GM12878 (cell line): ENCODE measurements around the gene SRI. TPM values are rescaled to one million over a fixed set of nuclear protein-coding genes. Genes with fewer than 3 reads are reported as not detected.
"Not testable (repeated sequence)": the region's sequence is repeated elsewhere in the genome, so short reads cannot be mapped to it uniquely, and the experiment has no call there.

ENCODE experiments used
- ATAC-seq: fragments of 200-7000 bp; cut with Tn5 transposase; 3 replicates; pipeline ENCODE4 v1.9.1; 2020; ENCODE audit warnings: mild to moderate bottlenecking, moderate library complexity
- BruUV-seq: library from RNA; stranded (reverse); fragments of 400-500 nt; replicated peaks from 2 replicates; lab custom pipeline; 2021; lab: Mats Ljungman, UMichigan
- CTCF ChIA-PET: fragments of 300-600 bp; sonication (Branson Sonifier 250); formaldehyde crosslinking; extraction: SDS; loops from one replicate; lab custom pipeline; 2021; ENCODE audit warnings: inconsistent platforms; lab: Yijun Ruan, JAX
- POLR2A ChIA-PET: fragments of 350-600 bp; formaldehyde crosslinking; extraction: SDS; loops from one replicate; lab custom pipeline; 2021; ENCODE audit warnings: inconsistent platforms; lab: Charles Lee
- RAD21 ChIA-PET: fragments of 300-600 bp; sonication (Branson Sonifier 250); formaldehyde crosslinking; loops from one replicate; lab custom pipeline; 2023; ENCODE audit warnings: antibody characterized with exemption; ENCODE audit not compliant: unreplicated experiment; lab: Charles Lee
- SMC1A ChIA-PET: fragments of 300-600 bp; sonication (Branson Sonifier 250); formaldehyde crosslinking; loops from one replicate; lab custom pipeline; 2023; ENCODE audit not compliant: unreplicated experiment, uncharacterized antibody; lab: Charles Lee
- DNase-seq: peaks from one replicate; pipeline ENCODE4 v3.0.0-alpha.2; 2011; ENCODE audit warnings: low read depth, low spot score
- FAIRE-seq: peaks from 3 replicates; lab custom pipeline; 2011; peaks lifted over from hg19 to GRCh38; lab: Jason Lieb, UNC
- H2AFZ ChIP-seq: 2 replicates; pipeline ENCODE4 v1.6.0; 2011; ENCODE audit warnings: low read depth, low read length, control low read depth; ENCODE audit not compliant: control insufficient read depth
- H3K27ac ChIP-seq: 2 replicates; pipeline ENCODE4 v1.5.1; 2011; ENCODE audit warnings: control low read depth; ENCODE audit not compliant: control insufficient read depth, insufficient read depth
- H3K27me3 ChIP-seq, 2 experiments: replicated peaks in 1 of 2; 2 replicates each; pipeline versions ENCODE4 v1.6.0 to v1.6.1; 2011; ENCODE audit warnings: low read length in 1 of 2; ENCODE audit not compliant: control insufficient read depth in 2 of 2, insufficient read depth in 2 of 2
- H3K36me3 ChIP-seq, 2 experiments: 2 replicates each; pipeline ENCODE4 v1.5.1; 2011; ENCODE audit warnings: low read length in 1 of 2; ENCODE audit not compliant: control insufficient read depth in 2 of 2, insufficient read depth in 2 of 2
- H3K4me1 ChIP-seq: 2 replicates; pipeline ENCODE4 v1.6.1; 2011; ENCODE audit warnings: mild to moderate bottlenecking, low read length, moderate library complexity, mixed read lengths; ENCODE audit not compliant: control insufficient read depth, insufficient read depth
- H3K4me2 ChIP-seq: 2 replicates; pipeline ENCODE4 v1.6.0; 2011; ENCODE audit warnings: control low read depth; ENCODE audit not compliant: control insufficient read depth, insufficient read depth
- H3K4me3 ChIP-seq: fragments of 200-600 bp; sonication (generic); 2 replicates; pipeline ENCODE4 v1.5.1; 2016
- H3K79me2 ChIP-seq: 2 replicates; pipeline ENCODE4 v1.6.0; 2011; ENCODE audit warnings: low read length; ENCODE audit not compliant: control insufficient read depth, insufficient read depth
- H3K9ac ChIP-seq: 2 replicates; pipeline ENCODE4 v1.8.0; 2011; ENCODE audit warnings: low read length, control low read depth, mixed read lengths; ENCODE audit not compliant: control insufficient read depth, insufficient read depth
- H3K9me3 ChIP-seq: replicated peaks from 3 replicates; pipeline ENCODE4 v1.5.1; 2011; ENCODE audit warnings: mild to moderate bottlenecking, low read length; ENCODE audit not compliant: control insufficient read depth, insufficient read depth
- H4K20me1 ChIP-seq: 2 replicates; pipeline ENCODE4 v1.6.0; 2011; ENCODE audit not compliant: control insufficient read depth, insufficient read depth
- BRCA1 ChIP-seq: IDR thresholded peaks from 2 replicates; pipeline ENCODE4 v1.6.1; 2011; ENCODE audit warnings: low read depth, low read length, improper control_type of control experiment
- CBFB ChIP-seq: IDR thresholded peaks from 2 replicates; pipeline ENCODE4 v1.6.1; 2016; ENCODE audit warnings: antibody characterized with exemption, low read depth
- CHD1 ChIP-seq: IDR thresholded peaks from 2 replicates; pipeline ENCODE4 v1.6.1; 2012; ENCODE audit warnings: low read depth, low read length, improper control_type of control experiment
- IKZF1 ChIP-seq: fragments of 450-650 bp; conservative IDR thresholded peaks from 2 replicates; pipeline ENCODE4 v1.6.1; 2017; ENCODE audit warnings: antibody characterized with exemption, mild to moderate bottlenecking
- JUND ChIP-seq: IDR thresholded peaks from 2 replicates; pipeline ENCODE4 v1.6.1; 2012; ENCODE audit warnings: low read depth, mild to moderate bottlenecking, low read length, improper control_type of control experiment, moderate library complexity
- NFYA ChIP-seq: IDR thresholded peaks from 2 replicates; pipeline ENCODE4 v1.6.1; 2011; ENCODE audit warnings: low read depth, mild to moderate bottlenecking, low read length, improper control_type of control experiment, borderline replicate concordance
- NR2F1 ChIP-seq: fragments of 450-650 bp; conservative IDR thresholded peaks from 2 replicates; pipeline ENCODE4 v1.6.1; 2017; ENCODE audit warnings: mild to moderate bottlenecking
- SIX5 ChIP-seq: IDR thresholded peaks from 2 replicates; pipeline ENCODE4 v1.6.1; 2011; ENCODE audit warnings: mild to moderate bottlenecking, low read depth, low read length, moderate library complexity; ENCODE audit not compliant: severe bottlenecking
- ZNF217 ChIP-seq: fragments of 450-650 bp; IDR thresholded peaks from 2 replicates; pipeline ENCODE4 v1.6.1; 2017; ENCODE audit warnings: antibody characterized with exemption, mild to moderate bottlenecking
- ZNF687 ChIP-seq: fragments of 450-650 bp; IDR thresholded peaks from 2 replicates; pipeline ENCODE4 v1.6.1; 2017; ENCODE audit warnings: mild to moderate bottlenecking, moderate library complexity
- WGBS: methylation state at CpG from one replicate; pipeline ENCODE4 v1.1.6; 2016; ENCODE audit warnings: low lambda C conversion rate; ENCODE audit not compliant: insufficient replicate concordance, insufficient coverage; ENCODE audit errors: missing lambda C conversion rate; 5-methylcytosine and 5-hydroxymethylcytosine counted together
- in situ Hi-C: fragments of 300-500 bp; cut with MboI; formaldehyde crosslinking; loops from 9 replicates; pipeline ENCODE4 v1.14.3; 2018; ENCODE audit warnings: mixed read lengths
- intact Hi-C: fragments of 100-400 bp; cut with micrococcal nuclease; formaldehyde crosslinking; loops from one replicate; pipeline ENCODE4 v1.14.2; 2022; ENCODE audit not compliant: unreplicated experiment
- polyA plus RNA-seq, 11 experiments: library from polyadenylated mRNA; depleted of rRNA in 4 of 11; unstranded in 6 of 11; stranded (reverse) in 5 of 11; fragments of >200 nt; fragmentation: Nextera tagmentation in 4 of 11; fragmentation: Illumina TruSeq in 1 of 11; extraction: Ambion mirVana in 4 of 11; extraction: Trizol in 1 of 11; gene quantifications; 1 replicate in 1 of 11; 2 replicates in 10 of 11; pipeline versions ENCODE4 v1.2.1 to v1.2.3, GENCODE V29; 2011 to 2016; ENCODE audit warnings: inconsistent platforms in 2 of 11, missing spikeins in 2 of 11, low read depth in 1 of 11
- total RNA-seq, 4 experiments: library from RNA; depleted of rRNA in 3 of 4; stranded (reverse); fragments of >200 nt in 3 of 4; fragmentation: Illumina TruSeq in 1 of 4; extraction: Trizol in 1 of 4; gene quantifications; 2 replicates each; pipeline versions ENCODE4 v1.2.1 to v1.2.3, GENCODE V29; 2013 to 2021
- TF ChIP-seq, protein P1 (sequence below), 3 experiments: IDR thresholded peaks in 2 of 3; conservative IDR thresholded peaks in 1 of 3; 2 replicates each; pipeline ENCODE4 v1.5.1; 2011; ENCODE audit warnings: low read depth in 3 of 3, low read length in 3 of 3, mild to moderate bottlenecking in 3 of 3, control low read depth in 2 of 3, moderate library complexity in 2 of 3, inconsistent platforms in 1 of 3, mixed read lengths in 1 of 3; ENCODE audit not compliant: control insufficient read depth in 2 of 3, insufficient read depth in 1 of 3; ENCODE audit errors: extremely low read depth in 1 of 3

The SRI gene
- total and polyA plus RNA-seq, 10 of the 15 experiments (the other 5 are each of a cell fraction or from before 2014, with no cell fraction given) = 94.7 to 588 (median 242) TPM

DNA sequence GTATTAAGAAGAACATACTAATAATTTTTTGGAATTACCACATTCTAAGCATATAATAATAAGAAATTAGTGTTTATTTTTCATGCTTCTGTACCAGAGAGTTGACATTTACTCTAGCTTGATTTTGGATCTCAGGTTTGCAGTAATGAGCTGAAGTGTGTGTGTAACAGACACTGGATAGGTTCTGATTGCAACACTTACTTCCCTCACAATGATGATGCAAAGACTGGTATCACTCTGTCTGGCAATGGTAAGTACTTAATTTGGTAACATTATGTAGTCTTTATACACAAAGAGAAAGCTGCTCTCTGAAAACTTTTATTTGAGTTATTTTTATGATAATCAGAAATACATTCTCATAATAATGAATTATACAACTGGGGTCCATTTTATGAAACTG, 54.1 kb downstream of the SRI start (continued):
- no peak for TF ChIP-seq NFYA
- no peak for TF ChIP-seq CBFB
- no peak for TF ChIP-seq NR2F1

- 50% methylated on average over 2 of the region's 2 CpGs for WGBS
- H4K20me1 ChIP-seq, H3K79me2 ChIP-seq, intact Hi-C loops, H3K9me3 ChIP-seq, H3K4me3 ChIP-seq, FAIRE-seq, H3K36me3 ChIP-seq, H3K4me1 ChIP-seq, in situ Hi-C loops, H3K27ac ChIP-seq, RAD21 ChIA-PET, BruUV-seq, DNase-seq, H3K27me3 ChIP-seq, POLR2A ChIA-PET, H2AFZ ChIP-seq, H3K4me2 ChIP-seq, H3K9ac ChIP-seq, ATAC-seq: not testable (repeated sequence)
- CTCF ChIA-PET = interaction anchor here (3.1 kb wide), 1 partner anchor 10 kb away, joined by 8 read pairs; no protein-coding TSS in a partner anchor
- SMC1A ChIA-PET = interaction anchor here (0.7 to 1.3 kb wide), 4 partner anchors 10 to 18 kb away, joined by 3 to 5 read pairs (median 4); no protein-coding TSS in a partner anchor
Observed at GRCh38 chr7:88159741-88160140, 60.1 kb downstream of the SRI start.

GRCh38 chr7:88156356-88156755, 63.5 kb downstream of the SRI start:
- ChIA-PET SMC1A (no interaction called here), CTCF (no interaction called here), RAD21 (no interaction called here), POLR2A (no interaction called here)
- Histone ChIP-seq H3K79me2 (no peaks in the 10 kb centered on the region), H3K27ac (no peak overlapping the region), H3K4me3 (no peak overlapping the region), H3K36me3 (peaks cover 0 to 5% of the 10 kb centered on the region in 2 experiments; a peak in 1 of 4 replicates), H3K9me3 (peaks cover 1% of the 10 kb centered on the region; the same call in 2 of the 3 replicates), H3K9ac (no peak overlapping the region), H3K27me3 (no peaks in the 10 kb centered on the region), H2AFZ (no peak overlapping the region), H3K4me2 (no peak overlapping the region), H3K4me1 (no peaks in the 10 kb centered on the region), H4K20me1 (no peaks in the 10 kb centered on the region)
- 94% methylated on average over 1 of the region's 1 CpG for WGBS
- ATAC-seq (no peak), FAIRE-seq (no peak), DNase-seq (no peak)
- no TSS peak for BruUV-seq
- in situ Hi-C loops (no loop called here), intact Hi-C loops (no loop called here)
- no peak for TF ChIP-seq ZNF217
- TF ChIP-seq ZNF687 = no peak
- TF ChIP-seq SIX5 = no peak
- TF ChIP-seq CHD1 = no peak
- TF ChIP-seq, protein P1, sequence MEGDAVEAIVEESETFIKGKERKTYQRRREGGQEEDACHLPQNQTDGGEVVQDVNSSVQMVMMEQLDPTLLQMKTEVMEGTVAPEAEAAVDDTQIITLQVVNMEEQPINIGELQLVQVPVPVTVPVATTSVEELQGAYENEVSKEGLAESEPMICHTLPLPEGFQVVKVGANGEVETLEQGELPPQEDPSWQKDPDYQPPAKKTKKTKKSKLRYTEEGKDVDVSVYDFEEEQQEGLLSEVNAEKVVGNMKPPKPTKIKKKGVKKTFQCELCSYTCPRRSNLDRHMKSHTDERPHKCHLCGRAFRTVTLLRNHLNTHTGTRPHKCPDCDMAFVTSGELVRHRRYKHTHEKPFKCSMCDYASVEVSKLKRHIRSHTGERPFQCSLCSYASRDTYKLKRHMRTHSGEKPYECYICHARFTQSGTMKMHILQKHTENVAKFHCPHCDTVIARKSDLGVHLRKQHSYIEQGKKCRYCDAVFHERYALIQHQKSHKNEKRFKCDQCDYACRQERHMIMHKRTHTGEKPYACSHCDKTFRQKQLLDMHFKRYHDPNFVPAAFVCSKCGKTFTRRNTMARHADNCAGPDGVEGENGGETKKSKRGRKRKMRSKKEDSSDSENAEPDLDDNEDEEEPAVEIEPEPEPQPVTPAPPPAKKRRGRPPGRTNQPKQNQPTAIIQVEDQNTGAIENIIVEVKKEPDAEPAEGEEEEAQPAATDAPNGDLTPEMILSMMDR (IDR thresholded peaks at IDR 0.05 in 2 of 3, conservative IDR thresholded peaks at IDR 0.05 in 1 of 3; ENCODE audit: control insufficient read depth in 2 of 3, extremely low read depth in 1 of 3, insufficient read depth in 1 of 3, low read depth in 3 of 3, low read length in 3 of 3) = no peak
- no peak for TF ChIP-seq BRCA1
- TF ChIP-seq IKZF1 = no peak
- TF ChIP-seq JUND = no peak
